WTC11 (cell line): Measurements from ENCODE around the gene ZBTB25. TPM values are rescaled to one million over a fixed set of nuclear protein-coding genes. Genes with fewer than 3 reads are reported as not detected.

Source experiments
- ATAC-seq: fragments of 200-7000 bp; cut with Tn5 transposase; 2 replicates; pipeline ENCODE4 v1.10.0; 2021; ENCODE audit warnings: mild to moderate bottlenecking, moderate library complexity
- CTCF ChIA-PET: fragments of 300-600 bp; sonication (Branson Sonifier 250); formaldehyde crosslinking; loops from one replicate; lab custom pipeline; 2021; ENCODE audit warnings: antibody characterized with exemption; lab: Charles Lee
- POLR2A ChIA-PET: fragments of 350-600 bp; sonication (Branson Sonifier 250); formaldehyde crosslinking; loops from one replicate; lab custom pipeline; 2021; ENCODE audit warnings: antibody characterized with exemption; lab: Charles Lee
- DNase-seq: peaks from one replicate; pipeline ENCODE4 v3.0.0; 2021; ENCODE audit warnings: low spot score
- H3K27ac Mint-ChIP-seq: 2 replicates; pipeline ENCODE4 v1.8.0; 2021; ENCODE audit warnings: mixed read lengths
- H3K27me3 Mint-ChIP-seq: 2 replicates; pipeline ENCODE4 v1.8.0; 2021; ENCODE audit warnings: low read depth, mild to moderate bottlenecking, moderate library complexity, mixed read lengths
- H3K36me3 Mint-ChIP-seq: 2 replicates; pipeline ENCODE4 v1.8.0; 2021; ENCODE audit warnings: mixed read lengths
- H3K4me1 Mint-ChIP-seq: 2 replicates; pipeline ENCODE4 v1.8.0; 2022; ENCODE audit warnings: mixed read lengths
- H3K4me3 Mint-ChIP-seq: 2 replicates; pipeline ENCODE4 v1.8.0; 2021; ENCODE audit warnings: mild to moderate bottlenecking, moderate library complexity, mixed read lengths
- H3K9me3 Mint-ChIP-seq: 2 replicates; pipeline ENCODE4 v1.8.0; 2021; ENCODE audit warnings: mixed read lengths
- CBFB ChIP-seq: sonication (generic); formaldehyde crosslinking; IDR thresholded peaks from 2 replicates; pipeline ENCODE4 v1.8.1; 2022; ENCODE audit warnings: mild to moderate bottlenecking, low read depth, missing genetic modification reagents
- ELF4 ChIP-seq: sonication (generic); formaldehyde crosslinking; IDR thresholded peaks from 2 replicates; pipeline ENCODE4 v1.8.1; 2022; ENCODE audit warnings: low read depth, mild to moderate bottlenecking, moderate library complexity, missing genetic modification reagents
- ESRRA ChIP-seq: sonication (generic); formaldehyde crosslinking; IDR thresholded peaks from 2 replicates; pipeline ENCODE4 v1.8.1; 2022; ENCODE audit warnings: mild to moderate bottlenecking, missing genetic modification reagents, borderline replicate concordance
- IRF2 ChIP-seq: sonication (generic); formaldehyde crosslinking; IDR thresholded peaks from 2 replicates; pipeline ENCODE4 v1.8.0; 2022; ENCODE audit warnings: low read depth, missing genetic modification reagents, borderline replicate concordance
- NFYB ChIP-seq: sonication (generic); formaldehyde crosslinking; conservative IDR thresholded peaks from 2 replicates; pipeline ENCODE4 v1.8.0; 2022; ENCODE audit warnings: low read depth, missing genetic modification reagents
- OVOL2 ChIP-seq: fragments of 250-450 bp; sonication (Bioruptor Pico); IDR thresholded peaks from 2 replicates; pipeline ENCODE4 v1.9.0; 2021; ENCODE audit warnings: mild to moderate bottlenecking, borderline replicate concordance
- SMAD3 ChIP-seq: sonication (generic); formaldehyde crosslinking; IDR thresholded peaks from 2 replicates; pipeline ENCODE4 v1.8.0; 2022; ENCODE audit warnings: missing genetic modification reagents, mild to moderate bottlenecking, borderline replicate concordance
- SMAD4 ChIP-seq: sonication (generic); formaldehyde crosslinking; IDR thresholded peaks from 2 replicates; pipeline ENCODE4 v1.8.0; 2022; ENCODE audit warnings: mild to moderate bottlenecking, missing genetic modification reagents
- ZNF121 ChIP-seq: sonication (generic); formaldehyde crosslinking; IDR thresholded peaks from 2 replicates; pipeline ENCODE4 v1.8.0; 2023; ENCODE audit warnings: missing genetic modification reagents
- ZNF671 ChIP-seq: fragments of 250-450 bp; sonication (Bioruptor Pico); IDR thresholded peaks from 2 replicates; pipeline ENCODE4 v1.8.0; 2021; ENCODE audit warnings: mild to moderate bottlenecking
- total RNA-seq: library from RNA; stranded (reverse); gene quantifications from 3 replicates; pipeline ENCODE4 v1.2.3, GENCODE V29; 2021
- TF ChIP-seq, protein P1 (sequence below): sonication (generic); formaldehyde crosslinking; IDR thresholded peaks from 2 replicates; pipeline ENCODE4 v1.8.1; 2022; ENCODE audit warnings: missing genetic modification reagents, borderline replicate concordance
- TF ChIP-seq, protein P2 (sequence below): sonication (generic); formaldehyde crosslinking; IDR thresholded peaks from 2 replicates; pipeline ENCODE4 v1.8.1; 2022; ENCODE audit warnings: mild to moderate bottlenecking, missing genetic modification reagents, moderate library complexity, borderline replicate concordance
- TF ChIP-seq, protein P3 (sequence below): sonication (generic); formaldehyde crosslinking; IDR thresholded peaks from 2 replicates; pipeline ENCODE4 v1.8.0; 2023; ENCODE audit warnings: missing genetic modification reagents
- TF ChIP-seq, protein P4 (sequence below): sonication (generic); formaldehyde crosslinking; conservative IDR thresholded peaks from 2 replicates; pipeline ENCODE4 v1.8.1; 2023; ENCODE audit warnings: mild to moderate bottlenecking, low read depth, missing genetic modification reagents, moderate library complexity
- TF ChIP-seq, protein P5 (sequence below): sonication (generic); formaldehyde crosslinking; IDR thresholded peaks from 2 replicates; pipeline ENCODE4 v1.8.1; 2023; ENCODE audit warnings: mild to moderate bottlenecking, missing genetic modification reagents
- TF ChIP-seq, protein P6 (sequence below): sonication (generic); formaldehyde crosslinking; IDR thresholded peaks from 2 replicates; pipeline ENCODE4 v1.8.1; 2022; ENCODE audit warnings: low read depth, mild to moderate bottlenecking, moderate library complexity, missing genetic modification reagents, borderline replicate concordance
- TF ChIP-seq, protein P7 (sequence below): fragments of 250-450 bp; sonication (Bioruptor Pico); conservative IDR thresholded peaks from 2 replicates; pipeline ENCODE4 v1.9.0; 2021; ENCODE audit warnings: mild to moderate bottlenecking

ZBTB25 gene
- total RNA-seq, 1 experiment from 2014 or later = 11.9 TPM

DNA sequence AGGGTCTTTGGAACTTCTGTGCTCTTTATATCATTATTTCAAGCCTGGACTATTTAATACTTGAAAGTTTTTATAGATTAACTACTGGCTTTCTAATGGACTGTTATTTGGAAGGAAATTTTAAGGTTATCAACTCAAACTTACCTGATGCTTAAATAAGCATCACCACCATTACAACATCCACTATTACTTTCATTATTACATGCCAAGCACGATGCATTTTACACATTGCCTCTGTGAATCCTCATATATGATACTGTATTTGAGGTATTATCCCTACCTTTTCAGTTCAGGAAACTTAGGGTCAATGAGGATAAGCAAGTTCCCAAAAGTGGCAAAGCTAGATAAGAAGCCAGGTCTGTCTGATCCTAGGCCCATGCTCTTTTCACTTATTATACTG lies 13.3 kb upstream of the ZBTB25 start:
- POLR2A ChIA-PET = no interaction called here
- Mint-ChIP-seq H3K27ac (no peak overlapping the region), H3K4me1 (0 out of 2 replicates have a peak, but pooled peaks cover 3% of the 10 kb centered on the region), H3K9me3 (no peaks in the 10 kb centered on the region), H3K27me3 (no peaks in the 10 kb centered on the region), H3K4me3 (no peak overlapping the region), H3K36me3 (no peaks in the 10 kb centered on the region)
- TF ChIP-seq, protein P1, sequence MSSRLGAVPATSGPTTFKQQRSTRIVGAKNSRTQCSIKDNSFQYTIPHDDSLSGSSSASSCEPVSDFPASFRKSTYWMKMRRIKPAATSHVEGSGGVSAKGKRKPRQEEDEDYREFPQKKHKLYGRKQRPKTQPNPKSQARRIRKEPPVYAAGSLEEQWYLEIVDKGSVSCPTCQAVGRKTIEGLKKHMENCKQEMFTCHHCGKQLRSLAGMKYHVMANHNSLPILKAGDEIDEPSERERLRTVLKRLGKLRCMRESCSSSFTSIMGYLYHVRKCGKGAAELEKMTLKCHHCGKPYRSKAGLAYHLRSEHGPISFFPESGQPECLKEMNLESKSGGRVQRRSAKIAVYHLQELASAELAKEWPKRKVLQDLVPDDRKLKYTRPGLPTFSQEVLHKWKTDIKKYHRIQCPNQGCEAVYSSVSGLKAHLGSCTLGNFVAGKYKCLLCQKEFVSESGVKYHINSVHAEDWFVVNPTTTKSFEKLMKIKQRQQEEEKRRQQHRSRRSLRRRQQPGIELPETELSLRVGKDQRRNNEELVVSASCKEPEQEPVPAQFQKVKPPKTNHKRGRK (CRISPR knock-in tag) = no peak
- TF ChIP-seq IRF2 (CRISPR knock-in tag) (no peak), OVOL2 (CRISPR knock-in tag) (no peak), SMAD4 (CRISPR knock-in tag) (no peak), ZNF671 (CRISPR knock-in tag) (no peak), NFYB (CRISPR knock-in tag) (no peak), SMAD3 (CRISPR knock-in tag) (no peak), ESRRA (CRISPR knock-in tag) (no peak), ELF4 (CRISPR knock-in tag) (no peak), ZNF121 (CRISPR knock-in tag) (no peak), CBFB (no peak)
- TF ChIP-seq, protein P2, sequence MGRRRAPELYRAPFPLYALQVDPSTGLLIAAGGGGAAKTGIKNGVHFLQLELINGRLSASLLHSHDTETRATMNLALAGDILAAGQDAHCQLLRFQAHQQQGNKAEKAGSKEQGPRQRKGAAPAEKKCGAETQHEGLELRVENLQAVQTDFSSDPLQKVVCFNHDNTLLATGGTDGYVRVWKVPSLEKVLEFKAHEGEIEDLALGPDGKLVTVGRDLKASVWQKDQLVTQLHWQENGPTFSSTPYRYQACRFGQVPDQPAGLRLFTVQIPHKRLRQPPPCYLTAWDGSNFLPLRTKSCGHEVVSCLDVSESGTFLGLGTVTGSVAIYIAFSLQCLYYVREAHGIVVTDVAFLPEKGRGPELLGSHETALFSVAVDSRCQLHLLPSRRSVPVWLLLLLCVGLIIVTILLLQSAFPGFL (CRISPR knock-in tag) = no peak
- TF ChIP-seq, protein P3, sequence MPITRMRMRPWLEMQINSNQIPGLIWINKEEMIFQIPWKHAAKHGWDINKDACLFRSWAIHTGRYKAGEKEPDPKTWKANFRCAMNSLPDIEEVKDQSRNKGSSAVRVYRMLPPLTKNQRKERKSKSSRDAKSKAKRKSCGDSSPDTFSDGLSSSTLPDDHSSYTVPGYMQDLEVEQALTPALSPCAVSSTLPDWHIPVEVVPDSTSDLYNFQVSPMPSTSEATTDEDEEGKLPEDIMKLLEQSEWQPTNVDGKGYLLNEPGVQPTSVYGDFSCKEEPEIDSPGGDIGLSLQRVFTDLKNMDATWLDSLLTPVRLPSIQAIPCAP (CRISPR knock-in tag) = no peak
- TF ChIP-seq, protein P4, sequence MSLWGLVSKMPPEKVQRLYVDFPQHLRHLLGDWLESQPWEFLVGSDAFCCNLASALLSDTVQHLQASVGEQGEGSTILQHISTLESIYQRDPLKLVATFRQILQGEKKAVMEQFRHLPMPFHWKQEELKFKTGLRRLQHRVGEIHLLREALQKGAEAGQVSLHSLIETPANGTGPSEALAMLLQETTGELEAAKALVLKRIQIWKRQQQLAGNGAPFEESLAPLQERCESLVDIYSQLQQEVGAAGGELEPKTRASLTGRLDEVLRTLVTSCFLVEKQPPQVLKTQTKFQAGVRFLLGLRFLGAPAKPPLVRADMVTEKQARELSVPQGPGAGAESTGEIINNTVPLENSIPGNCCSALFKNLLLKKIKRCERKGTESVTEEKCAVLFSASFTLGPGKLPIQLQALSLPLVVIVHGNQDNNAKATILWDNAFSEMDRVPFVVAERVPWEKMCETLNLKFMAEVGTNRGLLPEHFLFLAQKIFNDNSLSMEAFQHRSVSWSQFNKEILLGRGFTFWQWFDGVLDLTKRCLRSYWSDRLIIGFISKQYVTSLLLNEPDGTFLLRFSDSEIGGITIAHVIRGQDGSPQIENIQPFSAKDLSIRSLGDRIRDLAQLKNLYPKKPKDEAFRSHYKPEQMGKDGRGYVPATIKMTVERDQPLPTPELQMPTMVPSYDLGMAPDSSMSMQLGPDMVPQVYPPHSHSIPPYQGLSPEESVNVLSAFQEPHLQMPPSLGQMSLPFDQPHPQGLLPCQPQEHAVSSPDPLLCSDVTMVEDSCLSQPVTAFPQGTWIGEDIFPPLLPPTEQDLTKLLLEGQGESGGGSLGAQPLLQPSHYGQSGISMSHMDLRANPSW (CRISPR knock-in tag) = no peak
- TF ChIP-seq, protein P5, sequence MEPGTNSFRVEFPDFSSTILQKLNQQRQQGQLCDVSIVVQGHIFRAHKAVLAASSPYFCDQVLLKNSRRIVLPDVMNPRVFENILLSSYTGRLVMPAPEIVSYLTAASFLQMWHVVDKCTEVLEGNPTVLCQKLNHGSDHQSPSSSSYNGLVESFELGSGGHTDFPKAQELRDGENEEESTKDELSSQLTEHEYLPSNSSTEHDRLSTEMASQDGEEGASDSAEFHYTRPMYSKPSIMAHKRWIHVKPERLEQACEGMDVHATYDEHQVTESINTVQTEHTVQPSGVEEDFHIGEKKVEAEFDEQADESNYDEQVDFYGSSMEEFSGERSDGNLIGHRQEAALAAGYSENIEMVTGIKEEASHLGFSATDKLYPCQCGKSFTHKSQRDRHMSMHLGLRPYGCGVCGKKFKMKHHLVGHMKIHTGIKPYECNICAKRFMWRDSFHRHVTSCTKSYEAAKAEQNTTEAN (CRISPR knock-in tag) = no peak
- TF ChIP-seq, protein P6, sequence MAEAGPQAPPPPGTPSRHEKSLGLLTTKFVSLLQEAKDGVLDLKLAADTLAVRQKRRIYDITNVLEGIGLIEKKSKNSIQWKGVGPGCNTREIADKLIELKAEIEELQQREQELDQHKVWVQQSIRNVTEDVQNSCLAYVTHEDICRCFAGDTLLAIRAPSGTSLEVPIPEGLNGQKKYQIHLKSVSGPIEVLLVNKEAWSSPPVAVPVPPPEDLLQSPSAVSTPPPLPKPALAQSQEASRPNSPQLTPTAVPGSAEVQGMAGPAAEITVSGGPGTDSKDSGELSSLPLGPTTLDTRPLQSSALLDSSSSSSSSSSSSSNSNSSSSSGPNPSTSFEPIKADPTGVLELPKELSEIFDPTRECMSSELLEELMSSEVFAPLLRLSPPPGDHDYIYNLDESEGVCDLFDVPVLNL (CRISPR knock-in tag) = no peak
- TF ChIP-seq, protein P7, sequence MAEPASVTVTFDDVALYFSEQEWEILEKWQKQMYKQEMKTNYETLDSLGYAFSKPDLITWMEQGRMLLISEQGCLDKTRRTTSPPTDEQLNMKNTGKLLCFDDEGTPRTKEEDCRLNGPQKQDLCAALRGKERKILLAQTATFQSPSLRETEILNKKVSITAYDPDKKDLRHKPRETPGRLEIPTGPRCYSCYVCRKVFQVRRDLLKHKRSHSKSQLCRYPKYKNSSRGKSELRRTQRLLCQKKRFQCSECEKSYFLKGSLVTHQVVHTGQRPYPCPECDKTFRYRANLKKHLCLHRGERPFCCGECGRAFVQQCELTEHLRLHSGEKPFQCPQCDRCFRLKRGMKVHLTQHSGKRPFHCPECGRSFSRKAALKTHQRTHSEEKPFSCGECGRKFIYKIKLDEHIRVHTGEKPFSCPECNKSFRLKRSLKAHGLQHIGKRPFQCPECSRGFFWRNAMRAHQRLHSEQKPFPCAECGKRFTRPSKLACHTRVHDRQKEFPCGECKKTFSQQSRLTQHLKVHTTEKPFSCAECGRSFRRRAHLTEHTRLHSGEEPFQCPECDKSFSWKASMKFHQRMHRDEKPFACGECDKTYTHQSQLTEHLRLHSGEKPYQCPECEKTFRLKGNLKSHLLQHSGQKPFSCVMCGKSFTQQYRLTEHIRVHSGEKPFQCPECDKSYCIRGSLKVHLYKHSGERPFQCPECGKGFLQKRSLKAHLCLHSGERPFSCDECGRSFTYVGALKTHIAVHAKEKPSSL (CRISPR knock-in tag) = no peak
- ATAC-seq (no peak), DNase-seq (no peak)
- CTCF ChIA-PET = interaction anchor here (1.2 to 1.8 kb wide), 2 partner anchors 27 to 120 kb away, joined by 3 to 8 read pairs; no protein-coding TSS in a partner anchor
